Measurements from ENCODE around the gene EHBP1L1.

EHBP1L1 gene

GRCh38 chr11:65617136-65617850 lies 41.4 kb downstream of the EHBP1L1 start:
- no peak for DNase-seq

- no peak for DNase-seq
Measured at GRCh38 chr11:65617990-65618751, 42.3 kb downstream of the EHBP1L1 start.

- DNase-seq = no peak
Measured at GRCh38 chr11:65618763-65619162, 42.9 kb downstream of the EHBP1L1 start.

GRCh38 chr11:65619281-65619928 lies 43.6 kb downstream of the EHBP1L1 start:
- no peak for DNase-seq

GRCh38 chr11:65620666-65621065 lies 44.8 kb downstream of the EHBP1L1 start:
- no peak for DNase-seq

- no peak for DNase-seq
Measured at GRCh38 chr11:65621460-65621859, 45.6 kb downstream of the EHBP1L1 start.

- no peak for DNase-seq
Measured at GRCh38 chr11:65622011-65622410, 46.2 kb downstream of the EHBP1L1 start.

- DNase-seq = no peak
Measured at GRCh38 chr11:65623177-65623576, 47.3 kb downstream of the EHBP1L1 start.

GRCh38 chr11:65623852-65624616 lies 48.2 kb downstream of the EHBP1L1 start:
- no peak for DNase-seq

- DNase-seq = no peak
Measured at GRCh38 chr11:65624931-65625627, 49.2 kb downstream of the EHBP1L1 start.

- DNase-seq = no peak
Measured at GRCh38 chr11:65625628-65626342, 49.9 kb downstream of the EHBP1L1 start.

GRCh38 chr11:65627202-65627601 lies 51.3 kb downstream of the EHBP1L1 start:
- DNase-seq = no peak

GRCh38 chr11:65629579-65629978 lies 53.7 kb downstream of the EHBP1L1 start:
- no peak for DNase-seq

- DNase-seq = no peak
Measured at GRCh38 chr11:65630215-65630614, 54.4 kb downstream of the EHBP1L1 start.

- no peak for DNase-seq
Measured at GRCh38 chr11:65633390-65634108, 57.7 kb downstream of the EHBP1L1 start.

- no peak for DNase-seq
Measured at GRCh38 chr11:65634109-65634436, 58.2 kb downstream of the EHBP1L1 start.

GRCh38 chr11:65634440-65634839 lies 58.6 kb downstream of the EHBP1L1 start:
- no peak for DNase-seq

- no peak for DNase-seq
Measured at GRCh38 chr11:65634905-65635731, 59.3 kb downstream of the EHBP1L1 start.

GRCh38 chr11:65636108-65637031 lies 60.5 kb downstream of the EHBP1L1 start:
- no peak for DNase-seq
